Measurements from ENCODE around the gene GATAD2A. TPM values are rescaled to one million over a fixed set of nuclear protein-coding genes. Genes with fewer than 3 reads are reported as not detected.

The GATAD2A gene
- total and polyA plus RNA-seq, 10 of the 15 experiments (the other 5 are each of a cell fraction or from before 2014, with no cell fraction given), result 2.6 to 173 (median 32.0) TPM

GRCh38 chr19:19410553-19411550 is 5.4 kb downstream of the GATAD2A start (continued):
- no peak for TF ChIP-seq IRF3 (IDR thresholded peaks at IDR 0.05)
- 0 out of 2 replicates have a peak, but pooled peaks have one; percentile 22 for TF ChIP-seq BACH1 (IDR thresholded peaks at IDR 0.05; ENCODE audit: borderline replicate concordance)
- no peak; a peak in 1 of 4 replicates for TF ChIP-seq IKZF2 (IDR thresholded peaks at IDR 0.05)
- TF ChIP-seq CTCF (IDR thresholded peaks at IDR 0.05 in 2 of 3, conservative IDR thresholded peaks at IDR 0.05 in 1 of 3; ENCODE audit: control insufficient read depth in 2 of 3, extremely low read depth in 1 of 3, insufficient read depth in 1 of 3, low read depth in 3 of 3, low read length in 3 of 3), result peak; percentile 10 to 43 (median 23); a peak in 1 of 6 replicates
- peak; percentile 69 for TF ChIP-seq JUND (IDR thresholded peaks at IDR 0.05; ENCODE audit: low read depth, low read length)
- 0 out of 2 replicates have a peak, but pooled peaks have one; percentile 25 for TF ChIP-seq NR2F1 (conservative IDR thresholded peaks at IDR 0.05)
- TF ChIP-seq ZSCAN29 (IDR thresholded peaks at IDR 0.05), result no peak
- TF ChIP-seq MXI1 (IDR thresholded peaks at IDR 0.05; ENCODE audit: low read depth, low read length), result peak; percentile 91

Data from GM12878 (cell line).